Calu3 (cell line): ENCODE results near the gene PBX1. TPM values are rescaled to one million over a fixed set of nuclear protein-coding genes. Genes with fewer than 3 reads are reported as not detected.

Source experiments
- BruUV-seq: library from RNA; stranded (reverse); fragments of 400-500 nt; replicated peaks from 2 replicates; lab custom pipeline; 2021; lab: Mats Ljungman, UMichigan
- CTCF ChIA-PET: fragments of 300-600 bp; sonication (Branson Sonifier 250); formaldehyde crosslinking; loops from one replicate; lab custom pipeline; 2022; ENCODE audit warnings: antibody characterized with exemption; lab: Charles Lee
- DNase-seq: peaks from one replicate; pipeline ENCODE4 v3.0.0; 2022
- H3K27ac Mint-ChIP-seq: one replicate; pipeline ENCODE4 v1.8.0; 2022; ENCODE audit warnings: mixed read lengths; ENCODE audit not compliant: unreplicated experiment
- H3K27me3 Mint-ChIP-seq: one replicate; pipeline ENCODE4 v1.8.0; 2022; ENCODE audit warnings: mixed read lengths; ENCODE audit not compliant: unreplicated experiment
- H3K36me3 Mint-ChIP-seq: one replicate; pipeline ENCODE4 v1.8.0; 2022; ENCODE audit warnings: mild to moderate bottlenecking, moderate library complexity, mixed read lengths; ENCODE audit not compliant: insufficient read depth, unreplicated experiment
- H3K4me1 Mint-ChIP-seq: one replicate; pipeline ENCODE4 v1.8.0; 2022; ENCODE audit warnings: mild to moderate bottlenecking, low read depth, mixed read lengths; ENCODE audit not compliant: unreplicated experiment
- H3K4me3 Mint-ChIP-seq: one replicate; pipeline ENCODE4 v1.8.0; 2022; ENCODE audit warnings: mild to moderate bottlenecking, low read depth, moderate library complexity, mixed read lengths; ENCODE audit not compliant: unreplicated experiment
- H3K9me3 Mint-ChIP-seq: one replicate; pipeline ENCODE4 v1.8.0; 2022; ENCODE audit warnings: low read depth, mixed read lengths; ENCODE audit not compliant: unreplicated experiment
- CTCF ChIP-seq: fragments of 200-600 bp; IDR thresholded peaks from one replicate; pipeline ENCODE4 v1.8.0; 2022; ENCODE audit warnings: antibody characterized with exemption; ENCODE audit not compliant: unreplicated experiment
- intact Hi-C: fragments of 100-400 bp; cut with micrococcal nuclease; formaldehyde crosslinking; loops from one replicate; pipeline ENCODE4 v1.10.0; 2022; ENCODE audit not compliant: unreplicated experiment
- total RNA-seq: library from RNA; stranded (reverse); gene quantifications from 2 replicates; pipeline ENCODE4 v1.2.3, GENCODE V29; 2022

Gene PBX1
- total RNA-seq, 1 experiment from 2014 or later = 22.5 TPM

GRCh38 chr1:164864161-164864560 lies 305.2 kb downstream of the PBX1 start:
- Mint-ChIP-seq H3K9me3 (no peaks in the 10 kb centered on the region), H3K4me3 (no peak overlapping the region), H3K36me3 (no peaks in the 10 kb centered on the region), H3K27ac (no peak overlapping the region), H3K4me1 (no peaks in the 10 kb centered on the region), H3K27me3 (peaks cover 31% of the 10 kb centered on the region)
- intact Hi-C loops = loop anchor here (5.0 kb wide), 1 partner anchor 1287 kb away; no protein-coding TSS in a partner anchor
- no peak for DNase-seq
- CTCF ChIA-PET = no interaction called here
- BruUV-seq = no TSS peak
- no peak for TF ChIP-seq CTCF

GRCh38 chr1:164865385-164865784 lies 306.4 kb downstream of the PBX1 start:
- CTCF ChIA-PET = interaction anchor here (0.6 kb wide), 1 partner anchor 846 kb away, joined by 3 read pairs; no protein-coding TSS in a partner anchor
- H3K9me3 Mint-ChIP-seq = no peaks in the 10 kb centered on the region
- H3K27ac Mint-ChIP-seq = no peak overlapping the region
- BruUV-seq = no TSS peak
- TF ChIP-seq CTCF = no peak
- intact Hi-C loops = no loop called here
- H3K36me3 Mint-ChIP-seq = no peaks in the 10 kb centered on the region
- no peak for DNase-seq
- H3K27me3 Mint-ChIP-seq = peaks cover 31% of the 10 kb centered on the region
- no peak overlapping the region for H3K4me3 Mint-ChIP-seq
- no peaks in the 10 kb centered on the region for H3K4me1 Mint-ChIP-seq

- TF ChIP-seq CTCF = no peak
- peaks cover 15% of the 10 kb centered on the region for H3K27me3 Mint-ChIP-seq
- no peak overlapping the region for H3K4me3 Mint-ChIP-seq
- no peak for DNase-seq
- H3K36me3 Mint-ChIP-seq = no peaks in the 10 kb centered on the region
- no peaks in the 10 kb centered on the region for H3K4me1 Mint-ChIP-seq
- CTCF ChIA-PET = no interaction called here
- H3K27ac Mint-ChIP-seq = no peak overlapping the region
- BruUV-seq = no TSS peak
- no peaks in the 10 kb centered on the region for H3K9me3 Mint-ChIP-seq
- intact Hi-C loops = no loop called here
Measured at GRCh38 chr1:164867590-164867989, 308.6 kb downstream of the PBX1 start.

- no TSS peak for BruUV-seq
- Mint-ChIP-seq H3K27me3 (peaks cover 1% of the 10 kb centered on the region), H3K9me3 (no peaks in the 10 kb centered on the region), H3K4me3 (no peak overlapping the region), H3K36me3 (no peaks in the 10 kb centered on the region), H3K27ac (no peak overlapping the region), H3K4me1 (no peaks in the 10 kb centered on the region)
- TF ChIP-seq CTCF = no peak
- DNase-seq = no peak
- CTCF ChIA-PET = interaction anchor here (1.6 kb wide), 1 partner anchor 12 kb away, joined by 3 read pairs; no protein-coding TSS in a partner anchor
- intact Hi-C loops = no loop called here
Measured at GRCh38 chr1:164868990-164869389, 310.0 kb downstream of the PBX1 start.
